Stomach (tissue), 4 donors: ENCODE results near the gene FSD2.

Experiments used
- EP300 ChIP-seq: sonication (generic); formaldehyde crosslinking; IDR thresholded peaks from one replicate; pipeline ENCODE4 v1.6.1; 2017; ENCODE audit warnings: antibody characterized with exemption
- POLR2A ChIP-seq, 4 donors: fragments of 450-650 bp; IDR thresholded peaks; one replicate each; pipeline ENCODE4 v1.6.1; 2016; ENCODE audit warnings: antibody characterized with exemption in 4 of 4, control low read depth in 2 of 4, mild to moderate bottlenecking in 1 of 4, moderate library complexity in 1 of 4
- POLR2AphosphoS5 ChIP-seq, 3 donors: sonication (generic); formaldehyde crosslinking; IDR thresholded peaks; one replicate each; pipeline ENCODE4 v1.6.1; 2016; ENCODE audit warnings: antibody characterized with exemption in 3 of 3
- TF ChIP-seq, protein P1 (sequence below), 7 experiments: fragments of 450-650 bp in 4 of 7; fragments of 200-600 bp in 3 of 7; sonication (generic) in 3 of 7; IDR thresholded peaks; one replicate each; pipeline ENCODE4 v1.5.1; 2016 to 2019; ENCODE audit warnings: antibody characterized with exemption in 7 of 7, control low read depth in 2 of 7, mild to moderate bottlenecking in 1 of 7

DNA sequence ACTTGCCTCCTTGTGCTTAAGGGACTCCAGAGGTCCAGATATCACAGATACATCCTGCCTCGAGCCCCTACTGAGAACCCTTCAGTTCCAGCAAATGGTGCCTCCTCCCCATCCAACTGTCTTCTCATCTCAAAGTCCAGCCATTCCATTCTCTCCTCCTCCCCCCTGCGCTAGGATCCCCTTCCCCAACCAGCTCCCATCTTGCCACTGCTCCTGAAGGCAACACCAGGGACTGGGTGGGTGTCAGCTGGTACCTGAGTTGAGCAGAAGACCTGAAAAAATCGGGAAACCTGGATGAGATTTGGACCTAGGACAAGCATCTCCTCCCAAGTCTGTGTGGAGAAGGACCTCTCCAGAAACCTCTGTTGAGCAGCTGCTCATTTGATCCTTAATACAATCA, 93.8 kb downstream of the FSD2 start:
- TF ChIP-seq EP300 (no peak), POLR2A (IDR thresholded peaks at IDR 0.05) (no peak), POLR2AphosphoS5 (IDR thresholded peaks at IDR 0.05) (no peak)
- TF ChIP-seq, protein P1, sequence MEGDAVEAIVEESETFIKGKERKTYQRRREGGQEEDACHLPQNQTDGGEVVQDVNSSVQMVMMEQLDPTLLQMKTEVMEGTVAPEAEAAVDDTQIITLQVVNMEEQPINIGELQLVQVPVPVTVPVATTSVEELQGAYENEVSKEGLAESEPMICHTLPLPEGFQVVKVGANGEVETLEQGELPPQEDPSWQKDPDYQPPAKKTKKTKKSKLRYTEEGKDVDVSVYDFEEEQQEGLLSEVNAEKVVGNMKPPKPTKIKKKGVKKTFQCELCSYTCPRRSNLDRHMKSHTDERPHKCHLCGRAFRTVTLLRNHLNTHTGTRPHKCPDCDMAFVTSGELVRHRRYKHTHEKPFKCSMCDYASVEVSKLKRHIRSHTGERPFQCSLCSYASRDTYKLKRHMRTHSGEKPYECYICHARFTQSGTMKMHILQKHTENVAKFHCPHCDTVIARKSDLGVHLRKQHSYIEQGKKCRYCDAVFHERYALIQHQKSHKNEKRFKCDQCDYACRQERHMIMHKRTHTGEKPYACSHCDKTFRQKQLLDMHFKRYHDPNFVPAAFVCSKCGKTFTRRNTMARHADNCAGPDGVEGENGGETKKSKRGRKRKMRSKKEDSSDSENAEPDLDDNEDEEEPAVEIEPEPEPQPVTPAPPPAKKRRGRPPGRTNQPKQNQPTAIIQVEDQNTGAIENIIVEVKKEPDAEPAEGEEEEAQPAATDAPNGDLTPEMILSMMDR (IDR thresholded peaks at IDR 0.05): no peak
